ENCODE results near the gene BCO1. TPM values are rescaled to one million over a fixed set of nuclear protein-coding genes. Genes with fewer than 3 reads are reported as not detected.
A peak's percentile ranks its signal among the peaks of the same experiment; 100 is the strongest.

The BCO1 gene, protein sequence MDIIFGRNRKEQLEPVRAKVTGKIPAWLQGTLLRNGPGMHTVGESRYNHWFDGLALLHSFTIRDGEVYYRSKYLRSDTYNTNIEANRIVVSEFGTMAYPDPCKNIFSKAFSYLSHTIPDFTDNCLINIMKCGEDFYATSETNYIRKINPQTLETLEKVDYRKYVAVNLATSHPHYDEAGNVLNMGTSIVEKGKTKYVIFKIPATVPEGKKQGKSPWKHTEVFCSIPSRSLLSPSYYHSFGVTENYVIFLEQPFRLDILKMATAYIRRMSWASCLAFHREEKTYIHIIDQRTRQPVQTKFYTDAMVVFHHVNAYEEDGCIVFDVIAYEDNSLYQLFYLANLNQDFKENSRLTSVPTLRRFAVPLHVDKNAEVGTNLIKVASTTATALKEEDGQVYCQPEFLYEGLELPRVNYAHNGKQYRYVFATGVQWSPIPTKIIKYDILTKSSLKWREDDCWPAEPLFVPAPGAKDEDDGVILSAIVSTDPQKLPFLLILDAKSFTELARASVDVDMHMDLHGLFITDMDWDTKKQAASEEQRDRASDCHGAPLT
- not detected in 2 replicates for total RNA-seq (2012; rRNA removed)

DNA sequence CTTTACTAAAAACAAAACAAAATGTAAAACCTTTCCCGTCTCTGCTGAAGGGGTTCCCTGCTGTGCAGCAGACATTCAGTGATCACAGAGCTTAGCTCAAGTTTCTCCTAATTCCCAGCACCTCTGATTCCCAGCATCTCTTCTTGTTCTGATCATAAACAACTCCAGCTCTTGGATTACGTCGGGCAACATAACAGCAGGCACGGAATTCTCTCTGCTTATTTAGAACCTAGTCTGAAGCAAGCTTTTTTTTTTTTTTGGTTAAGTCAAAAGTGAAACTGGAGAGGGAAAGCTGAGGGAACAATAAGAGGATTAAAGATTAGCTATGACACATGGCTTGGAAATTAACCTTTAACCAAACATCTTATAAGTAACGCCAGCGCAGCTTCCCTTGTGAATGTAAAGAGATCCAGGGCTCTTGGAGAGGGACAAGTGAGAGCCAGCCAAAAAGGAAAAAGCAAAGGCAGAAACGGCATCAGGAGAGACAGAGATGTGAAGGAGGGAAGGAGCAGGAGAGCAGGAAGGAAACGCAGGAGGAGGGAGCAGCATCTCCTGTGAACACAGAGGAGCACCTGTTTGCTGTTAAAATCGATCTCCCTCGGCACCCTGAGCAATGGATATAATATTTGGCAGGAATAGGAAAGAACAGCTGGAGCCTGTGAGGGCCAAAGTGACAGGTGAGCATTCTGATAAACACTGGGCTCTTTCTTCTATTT is at the start of gene BCO1:
TSS of gene BCO1 (plus strand) at position 394 of the 716 bp plus-strand sequence. CDS start at position 614, 220 bp downstream.
- Histone ChIP-seq H3K4me3 (ENCODE audit: low read length) (peak within 1 kb of the TSS; percentile 61), H3K9ac (ENCODE audit: low read depth, low read length) (peak within 1 kb of the TSS; percentile 1), H3K4me2 (ENCODE audit: low read length) (peak within 1 kb of the TSS; percentile 72), H3K4me1 (ENCODE audit: control insufficient read depth, insufficient read depth, low read length) (peaks cover 6% of the 10 kb centered on the region), H3K27me3 (ENCODE audit: control insufficient read depth, insufficient read depth, low read length) (peaks cover 7% of the 10 kb centered on the region), H3K36me3 (ENCODE audit: insufficient read depth, low read length) (no peaks in the 10 kb centered on the region), H3K9me3 (replicated peaks; ENCODE audit: low read length) (no peaks in the 10 kb centered on the region)

DNA sequence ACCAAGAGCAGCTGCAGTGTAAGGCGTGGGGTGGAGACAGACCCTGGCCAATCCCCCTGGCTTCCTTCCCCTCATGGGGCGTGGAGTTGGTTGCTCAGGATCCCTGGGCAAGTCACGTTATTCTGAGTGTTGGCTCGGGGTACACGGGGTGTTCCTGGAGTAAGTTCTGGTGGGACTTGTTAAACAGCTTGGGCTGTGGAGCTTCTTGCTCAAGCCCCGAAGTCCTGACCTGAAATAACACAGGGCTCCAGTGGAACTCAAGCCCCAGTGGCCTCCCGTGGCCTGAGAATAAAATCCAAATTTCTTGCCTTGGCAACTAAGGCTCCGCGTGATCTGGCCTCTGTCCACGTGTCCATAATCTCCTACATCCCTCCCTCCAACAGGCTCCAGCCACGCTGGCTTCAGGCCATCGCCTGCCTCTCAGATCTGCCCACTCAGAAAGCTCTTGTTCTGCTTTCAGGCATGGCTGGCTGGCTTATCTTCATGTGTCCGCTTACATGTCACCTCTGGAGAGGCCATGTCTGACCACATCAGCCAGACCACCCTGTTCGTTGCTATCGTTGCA is 49.3 kb upstream of the BCO1 start:
- H3K4me2 ChIP-seq (ENCODE audit: low read length), result no peak overlapping the region
- peaks cover 11% of the 10 kb centered on the region for H3K27me3 ChIP-seq (ENCODE audit: control insufficient read depth, insufficient read depth, low read length)
- H3K9me3 ChIP-seq (replicated peaks; ENCODE audit: low read length), result no peaks in the 10 kb centered on the region
- H3K9ac ChIP-seq (ENCODE audit: low read depth, low read length), result no peak overlapping the region
- no peak overlapping the region for H3K4me3 ChIP-seq (ENCODE audit: low read length)
- H3K36me3 ChIP-seq (ENCODE audit: insufficient read depth, low read length), result no peaks in the 10 kb centered on the region
- peaks cover 9% of the 10 kb centered on the region for H3K4me1 ChIP-seq (ENCODE audit: control insufficient read depth, insufficient read depth, low read length)

DNA sequence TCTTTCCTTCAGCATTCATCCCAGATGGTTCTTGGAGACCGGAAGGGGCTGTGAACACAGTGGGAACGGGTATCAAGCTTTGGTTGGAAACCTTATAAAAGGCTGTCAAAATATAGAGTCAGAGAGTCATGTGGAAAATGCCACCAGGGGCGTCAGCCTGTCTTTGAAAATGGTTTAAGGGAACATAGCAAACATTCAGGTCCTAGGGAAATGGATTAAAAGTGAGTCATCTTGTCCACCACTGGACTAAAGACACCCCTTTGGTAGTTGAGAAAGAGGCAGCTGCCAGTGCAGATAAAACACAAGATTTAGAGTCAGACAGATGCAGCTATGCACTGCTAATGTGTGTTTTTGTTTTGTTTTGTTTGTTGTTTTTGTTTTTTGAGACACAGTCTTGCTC is 47.8 kb upstream of the BCO1 start:
- peaks cover 17% of the 10 kb centered on the region for H3K27me3 ChIP-seq (ENCODE audit: control insufficient read depth, insufficient read depth, low read length)
- H3K9me3 ChIP-seq (replicated peaks; ENCODE audit: low read length), result no peaks in the 10 kb centered on the region
- no peak overlapping the region for H3K9ac ChIP-seq (ENCODE audit: low read depth, low read length)
- no peak overlapping the region for H3K4me3 ChIP-seq (ENCODE audit: low read length)
- H3K4me1 ChIP-seq (ENCODE audit: control insufficient read depth, insufficient read depth, low read length), result peaks cover 9% of the 10 kb centered on the region
- no peaks in the 10 kb centered on the region for H3K36me3 ChIP-seq (ENCODE audit: insufficient read depth, low read length)
- no peak overlapping the region for H3K4me2 ChIP-seq (ENCODE audit: low read length)

DNA sequence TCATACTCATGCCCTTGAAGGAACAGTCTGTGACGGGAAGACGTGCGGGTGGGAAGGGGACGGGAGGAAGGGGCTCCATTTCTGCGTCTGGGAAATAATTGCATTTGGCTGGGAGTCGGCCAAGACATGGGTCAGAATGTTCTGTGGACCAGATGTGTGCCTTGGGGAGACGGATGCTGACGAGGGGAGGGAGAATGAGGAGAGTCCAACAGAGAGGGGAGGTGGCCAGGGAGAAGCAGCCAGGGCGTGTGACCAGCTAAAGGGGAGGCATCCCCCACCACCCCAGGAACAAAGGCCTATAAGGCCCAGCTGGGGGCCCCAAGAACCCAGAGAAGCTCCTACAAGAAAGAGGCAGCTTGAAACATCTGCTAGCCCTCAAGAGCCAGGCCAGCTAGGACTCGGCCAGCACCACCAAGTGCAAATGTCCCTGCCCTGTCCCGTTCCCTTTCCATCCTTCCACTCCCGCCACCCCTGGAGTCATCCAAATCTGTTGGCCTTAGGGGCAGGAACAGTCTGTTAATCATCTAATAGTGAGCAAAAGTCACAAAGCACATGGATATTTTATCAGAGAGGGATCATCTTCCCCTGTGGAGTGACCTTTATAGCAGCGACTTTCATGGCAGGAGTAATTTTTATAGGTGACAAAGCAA is 42.5 kb upstream of the BCO1 start:
- Histone ChIP-seq H3K36me3 (ENCODE audit: insufficient read depth, low read length) (no peaks in the 10 kb centered on the region), H3K4me3 (ENCODE audit: low read length) (no peak overlapping the region), H3K4me2 (ENCODE audit: low read length) (no peak overlapping the region), H3K27me3 (ENCODE audit: control insufficient read depth, insufficient read depth, low read length) (peaks cover 42% of the 10 kb centered on the region), H3K9me3 (replicated peaks; ENCODE audit: low read length) (no peaks in the 10 kb centered on the region), H3K9ac (ENCODE audit: low read depth, low read length) (no peak overlapping the region), H3K4me1 (ENCODE audit: control insufficient read depth, insufficient read depth, low read length) (no peaks in the 10 kb centered on the region)

DNA sequence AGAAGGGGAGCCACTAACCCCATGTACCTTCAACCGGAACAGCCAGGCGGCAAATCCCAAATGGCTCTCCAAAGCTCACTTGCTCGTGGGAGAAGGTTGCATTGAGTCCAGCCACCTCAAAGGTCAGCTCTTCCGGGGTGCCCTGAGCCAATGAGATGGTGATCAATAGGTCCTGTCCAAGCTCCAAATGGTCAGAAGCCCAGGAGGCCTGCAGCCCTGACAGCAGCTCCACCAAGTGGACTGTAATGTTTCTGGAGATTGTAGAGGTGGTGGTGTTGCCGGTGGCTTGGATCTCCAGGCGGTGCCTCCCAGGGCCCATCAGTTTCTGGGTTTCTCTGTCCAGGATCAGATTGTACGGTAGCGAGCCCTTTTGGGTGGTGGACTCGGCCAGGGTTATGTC is 39.9 kb upstream of the BCO1 start:
- Histone ChIP-seq H3K4me3 (ENCODE audit: low read length) (no peak overlapping the region), H3K9me3 (replicated peaks; ENCODE audit: low read length) (no peaks in the 10 kb centered on the region), H3K9ac (ENCODE audit: low read depth, low read length) (no peak overlapping the region), H3K4me1 (ENCODE audit: control insufficient read depth, insufficient read depth, low read length) (no peaks in the 10 kb centered on the region), H3K4me2 (ENCODE audit: low read length) (no peak overlapping the region), H3K27me3 (ENCODE audit: control insufficient read depth, insufficient read depth, low read length) (peaks cover 49% of the 10 kb centered on the region), H3K36me3 (ENCODE audit: insufficient read depth, low read length) (no peaks in the 10 kb centered on the region)

DNA sequence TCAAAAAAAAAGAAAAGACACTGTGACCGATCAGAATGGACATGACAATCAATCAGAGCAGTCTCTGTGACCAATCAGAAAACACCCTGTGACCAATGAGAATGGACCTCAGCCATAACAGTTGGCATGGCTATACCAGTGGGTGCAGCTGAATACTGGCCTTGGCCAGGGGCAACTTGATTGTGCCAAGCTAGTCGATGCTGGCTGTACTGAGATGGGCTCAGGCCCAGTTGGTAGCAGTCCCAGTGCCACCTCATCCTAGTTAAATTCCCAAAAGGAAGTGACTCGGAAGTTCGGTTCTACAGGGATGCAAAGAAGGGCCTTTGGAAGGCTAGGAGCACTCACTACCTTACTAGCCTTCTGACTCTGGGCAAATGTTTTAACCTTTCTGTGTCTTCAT is 37.2 kb upstream of the BCO1 start:
- Histone ChIP-seq H3K9me3 (replicated peaks; ENCODE audit: low read length) (no peaks in the 10 kb centered on the region), H3K9ac (ENCODE audit: low read depth, low read length) (no peak overlapping the region), H3K4me3 (ENCODE audit: low read length) (no peak overlapping the region), H3K4me1 (ENCODE audit: control insufficient read depth, insufficient read depth, low read length) (no peaks in the 10 kb centered on the region), H3K27me3 (ENCODE audit: control insufficient read depth, insufficient read depth, low read length) (peaks cover 34% of the 10 kb centered on the region), H3K4me2 (ENCODE audit: low read length) (no peak overlapping the region), H3K36me3 (ENCODE audit: insufficient read depth, low read length) (no peaks in the 10 kb centered on the region)

DNA sequence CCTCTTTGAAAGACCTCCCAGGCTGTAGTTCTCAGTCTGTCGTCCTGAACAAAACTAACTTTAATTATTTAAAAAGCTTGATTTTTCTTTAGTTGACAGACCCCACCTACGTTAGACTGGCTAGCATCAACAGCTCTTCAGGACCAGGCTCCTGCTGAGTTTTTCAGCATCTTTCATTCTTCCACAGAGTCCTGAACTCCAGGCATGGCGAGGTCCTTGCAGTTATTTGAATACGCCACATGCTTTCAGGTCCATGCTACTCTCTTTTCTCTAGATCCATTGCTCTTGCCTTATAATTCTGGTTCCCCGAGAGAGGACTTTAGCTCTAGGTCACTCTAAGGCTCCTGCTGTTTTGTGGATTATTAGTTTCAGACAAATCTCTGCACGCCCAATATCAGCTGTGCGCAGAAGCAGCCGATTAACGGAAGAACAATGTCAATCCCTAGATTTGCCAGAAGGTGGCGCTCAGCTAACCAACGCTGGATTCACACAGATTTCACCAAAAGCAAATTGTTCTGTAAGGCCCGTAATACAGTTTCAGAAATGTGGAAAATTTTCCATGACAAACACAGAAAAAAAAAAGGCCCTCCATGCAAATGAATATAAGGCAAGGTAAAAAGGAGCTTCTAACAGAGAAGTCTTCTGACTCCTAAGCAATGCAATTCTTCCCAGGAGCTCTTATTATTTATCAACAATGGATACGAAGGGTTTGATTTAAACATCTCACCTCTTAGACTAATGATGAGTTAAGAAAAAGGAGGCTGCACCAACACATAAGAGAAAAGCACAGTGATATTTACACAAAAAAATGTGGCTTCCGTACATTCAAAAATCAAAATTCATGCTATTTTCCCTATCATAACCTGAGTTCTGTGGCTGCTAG is 33.5 kb upstream of the BCO1 start:
- H3K36me3 ChIP-seq (ENCODE audit: insufficient read depth, low read length), result no peaks in the 10 kb centered on the region
- H3K27me3 ChIP-seq (ENCODE audit: control insufficient read depth, insufficient read depth, low read length), result peaks cover 28% of the 10 kb centered on the region
- no peaks in the 10 kb centered on the region for H3K4me1 ChIP-seq (ENCODE audit: control insufficient read depth, insufficient read depth, low read length)
- no peak overlapping the region for H3K4me2 ChIP-seq (ENCODE audit: low read length)
- no peak overlapping the region for H3K9ac ChIP-seq (ENCODE audit: low read depth, low read length)
- H3K9me3 ChIP-seq (replicated peaks; ENCODE audit: low read length), result no peaks in the 10 kb centered on the region
- no peak overlapping the region for H3K4me3 ChIP-seq (ENCODE audit: low read length)

DNA sequence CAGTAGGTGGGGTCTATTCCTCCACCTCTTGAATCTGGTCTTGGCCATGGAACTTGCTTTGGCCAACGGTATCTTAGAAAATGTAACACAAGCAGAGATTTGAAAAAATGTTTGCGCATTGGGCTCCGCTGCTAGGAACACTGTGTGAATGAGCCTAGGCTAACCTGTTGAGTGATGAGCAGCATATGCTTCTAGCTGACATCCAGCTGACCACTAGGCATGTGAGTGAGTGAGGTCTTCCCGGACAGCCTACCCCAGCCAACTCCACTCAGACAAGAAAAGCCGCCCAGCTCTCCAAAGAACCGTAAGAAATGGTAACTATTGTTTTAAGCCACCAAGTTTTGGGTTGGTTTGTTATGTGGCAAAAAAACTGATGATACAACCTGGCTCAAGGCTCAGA is 31.4 kb upstream of the BCO1 start:
- no peak overlapping the region for H3K9ac ChIP-seq (ENCODE audit: low read depth, low read length)
- H3K4me2 ChIP-seq (ENCODE audit: low read length), result no peak overlapping the region
- H3K4me3 ChIP-seq (ENCODE audit: low read length), result no peak overlapping the region
- no peaks in the 10 kb centered on the region for H3K9me3 ChIP-seq (replicated peaks; ENCODE audit: low read length)
- H3K36me3 ChIP-seq (ENCODE audit: insufficient read depth, low read length), result no peaks in the 10 kb centered on the region
- peaks cover 23% of the 10 kb centered on the region for H3K27me3 ChIP-seq (ENCODE audit: control insufficient read depth, insufficient read depth, low read length)
- H3K4me1 ChIP-seq (ENCODE audit: control insufficient read depth, insufficient read depth, low read length), result no peaks in the 10 kb centered on the region

DNA sequence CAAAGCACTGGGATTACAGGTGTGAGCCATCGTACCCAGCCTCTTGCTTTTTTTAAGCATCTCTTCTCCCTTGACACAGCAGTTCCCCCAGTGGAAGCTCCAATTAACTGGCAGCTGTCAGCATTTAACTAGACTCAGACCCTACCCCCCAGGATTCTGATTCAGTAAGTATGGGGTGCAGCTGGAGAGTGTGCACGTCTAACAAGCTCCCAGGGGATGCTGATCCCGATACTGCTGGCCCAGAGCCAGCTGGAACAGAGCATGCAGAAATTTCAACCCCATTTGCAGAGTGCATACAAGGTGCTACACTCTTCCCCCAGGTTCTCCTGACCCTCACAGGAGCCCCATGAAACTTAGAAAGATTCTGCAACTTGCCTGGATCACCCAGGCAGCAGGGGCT is 27.7 kb upstream of the BCO1 start:
- Histone ChIP-seq H3K4me3 (ENCODE audit: low read length) (no peak overlapping the region), H3K9ac (ENCODE audit: low read depth, low read length) (no peak overlapping the region), H3K4me2 (ENCODE audit: low read length) (no peak overlapping the region), H3K27me3 (ENCODE audit: control insufficient read depth, insufficient read depth, low read length) (peaks cover 21% of the 10 kb centered on the region), H3K9me3 (replicated peaks; ENCODE audit: low read length) (no peaks in the 10 kb centered on the region), H3K4me1 (ENCODE audit: control insufficient read depth, insufficient read depth, low read length) (no peaks in the 10 kb centered on the region), H3K36me3 (ENCODE audit: insufficient read depth, low read length) (no peaks in the 10 kb centered on the region)

DNA sequence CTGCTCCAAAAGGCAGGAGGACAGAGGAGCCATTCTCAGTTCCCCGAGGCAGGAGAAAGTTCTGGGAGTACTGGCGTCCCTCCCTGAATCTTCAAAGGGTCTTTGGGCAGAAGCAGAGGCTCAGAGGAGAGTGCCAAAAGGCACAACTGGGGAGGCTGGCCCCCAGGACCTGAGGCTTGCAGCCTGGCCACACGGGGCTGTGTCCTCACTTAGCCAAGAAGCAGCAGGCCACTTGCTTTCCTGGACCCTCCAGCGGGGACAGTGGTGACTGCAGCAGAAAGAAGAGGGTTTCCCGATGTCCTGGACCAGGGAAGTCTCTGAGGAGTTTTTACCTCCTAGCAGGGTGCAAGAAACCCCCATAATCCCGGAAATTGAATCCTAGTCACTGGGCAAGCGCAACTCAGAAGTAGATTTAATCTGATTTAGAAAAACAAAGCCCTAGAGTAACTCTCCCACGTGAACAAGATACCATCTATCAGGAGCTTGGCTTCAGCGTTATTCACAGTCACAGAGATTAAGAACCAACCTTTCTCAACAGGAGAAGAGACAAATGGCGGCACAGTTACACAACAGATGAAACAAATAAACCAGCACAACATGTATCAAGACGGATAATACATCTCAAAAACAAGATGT is 25.5 kb upstream of the BCO1 start:
- peaks cover 17% of the 10 kb centered on the region for H3K27me3 ChIP-seq (ENCODE audit: control insufficient read depth, insufficient read depth, low read length)
- no peaks in the 10 kb centered on the region for H3K9me3 ChIP-seq (replicated peaks; ENCODE audit: low read length)
- H3K4me1 ChIP-seq (ENCODE audit: control insufficient read depth, insufficient read depth, low read length), result no peaks in the 10 kb centered on the region
- no peak overlapping the region for H3K4me3 ChIP-seq (ENCODE audit: low read length)
- H3K4me2 ChIP-seq (ENCODE audit: low read length), result no peak overlapping the region
- H3K9ac ChIP-seq (ENCODE audit: low read depth, low read length), result no peak overlapping the region
- H3K36me3 ChIP-seq (ENCODE audit: insufficient read depth, low read length), result no peaks in the 10 kb centered on the region
